Osteoblast (primary cell): ENCODE measurements around the gene VCL. TPM values are rescaled to one million over a fixed set of nuclear protein-coding genes. Genes with fewer than 3 reads are reported as not detected.
A peak's percentile ranks its signal among the peaks of the same experiment; 100 is the strongest.
"Not testable (repeated sequence)": the region's sequence is repeated elsewhere in the genome, so short reads cannot be mapped to it uniquely, and the experiment has no call there.

Experiments
- DNase-seq: peaks from one replicate; pipeline ENCODE4 v3.0.0; 2011; ENCODE audit warnings: low spot score, mixed read lengths; ENCODE audit not compliant: insufficient read length; ENCODE audit errors: missing footprints
- H2AFZ ChIP-seq: 2 replicates; pipeline ENCODE4 v1.6.0; 2011; ENCODE audit warnings: mild to moderate bottlenecking, low read length
- H3K27ac ChIP-seq: 2 replicates; pipeline ENCODE4 v1.5.1; 2011; ENCODE audit warnings: mild to moderate bottlenecking, low read depth, low read length, moderate library complexity
- H3K27me3 ChIP-seq: 2 replicates; pipeline ENCODE4 v1.6.0; 2012; ENCODE audit warnings: mild to moderate bottlenecking, control low read depth, inconsistent platforms, low read length, moderate library complexity; ENCODE audit not compliant: insufficient read depth
- H3K36me3 ChIP-seq: 2 replicates; pipeline ENCODE4 v1.5.1; 2011; ENCODE audit warnings: mild to moderate bottlenecking, low read length, control low read depth, moderate library complexity; ENCODE audit not compliant: insufficient read depth
- H3K4me1 ChIP-seq: 2 replicates; pipeline ENCODE4 v1.5.1; 2011; ENCODE audit warnings: mild to moderate bottlenecking, low read length, control low read depth, moderate library complexity; ENCODE audit not compliant: insufficient read depth
- H3K4me2 ChIP-seq: 2 replicates; pipeline ENCODE4 v1.6.0; 2011; ENCODE audit warnings: mild to moderate bottlenecking, low read length; ENCODE audit not compliant: insufficient read depth
- H3K4me3 ChIP-seq: fragments of 200-600 bp; sonication (generic); 3 replicates; pipeline ENCODE4 v1.5.1; 2012; ENCODE audit warnings: mild to moderate bottlenecking, low read length, inconsistent platforms; ENCODE audit not compliant: insufficient read depth
- H3K79me2 ChIP-seq: 2 replicates; pipeline ENCODE4 v1.6.0; 2012; ENCODE audit warnings: mild to moderate bottlenecking, low read length, control low read depth, inconsistent platforms; ENCODE audit not compliant: insufficient read depth
- H3K9me3 ChIP-seq: 2 replicates; pipeline ENCODE4 v1.5.1; 2011; ENCODE audit warnings: low read depth, low read length, control low read depth
- H4K20me1 ChIP-seq: 2 replicates; pipeline ENCODE4 v1.6.0; 2012; ENCODE audit warnings: mild to moderate bottlenecking, low read length, control low read depth; ENCODE audit not compliant: insufficient read depth
- CTCF ChIP-seq: IDR thresholded peaks from 2 replicates; pipeline ENCODE4 v1.5.1; 2011; ENCODE audit warnings: mild to moderate bottlenecking, low read depth, low read length, moderate library complexity; ENCODE audit errors: extremely low read depth
- total RNA-seq: library from RNA; depleted of rRNA; stranded (reverse); fragments of >200 nt; gene quantifications from 2 replicates; pipeline ENCODE4 v1.2.3, GENCODE V29; 2012

The VCL gene
- total RNA-seq, 1 donor = 201 TPM

DNA sequence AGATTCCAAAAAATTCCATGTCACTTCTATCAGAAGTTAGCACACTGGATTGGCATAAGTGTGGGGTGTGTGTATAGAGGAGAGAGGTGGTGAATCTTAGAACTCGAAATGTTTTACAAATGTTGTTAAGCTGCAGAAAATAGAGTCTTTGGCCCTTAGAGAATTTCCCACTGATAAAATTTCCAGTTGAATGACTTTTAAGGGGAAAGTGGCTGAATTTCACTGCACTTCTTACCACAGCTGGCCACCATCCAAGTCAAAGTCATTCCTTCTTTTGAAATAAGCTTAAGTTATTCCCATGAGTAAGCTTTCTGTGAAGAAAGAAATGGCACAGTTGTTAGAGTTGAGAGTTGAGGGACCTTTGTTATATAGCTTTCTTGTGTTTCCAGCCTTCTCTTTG is 13.9 kb downstream of the VCL start:
- peak overlapping the region; percentile 20 for H3K4me3 ChIP-seq
- H3K79me2 ChIP-seq = peaks cover 98% of the 10 kb centered on the region
- peaks cover 84% of the 10 kb centered on the region for H4K20me1 ChIP-seq
- H2AFZ ChIP-seq = no peak overlapping the region
- H3K4me1 ChIP-seq = peaks cover 61% of the 10 kb centered on the region
- peak overlapping the region; percentile 63 for H3K27ac ChIP-seq
- H3K36me3 ChIP-seq = peaks cover 25% of the 10 kb centered on the region
- no peaks in the 10 kb centered on the region for H3K9me3 ChIP-seq
- H3K27me3 ChIP-seq = no peaks in the 10 kb centered on the region
- H3K4me2 ChIP-seq = peak overlapping the region; percentile 51
- peak; percentile 37 for DNase-seq
- no peak for TF ChIP-seq CTCF

DNA sequence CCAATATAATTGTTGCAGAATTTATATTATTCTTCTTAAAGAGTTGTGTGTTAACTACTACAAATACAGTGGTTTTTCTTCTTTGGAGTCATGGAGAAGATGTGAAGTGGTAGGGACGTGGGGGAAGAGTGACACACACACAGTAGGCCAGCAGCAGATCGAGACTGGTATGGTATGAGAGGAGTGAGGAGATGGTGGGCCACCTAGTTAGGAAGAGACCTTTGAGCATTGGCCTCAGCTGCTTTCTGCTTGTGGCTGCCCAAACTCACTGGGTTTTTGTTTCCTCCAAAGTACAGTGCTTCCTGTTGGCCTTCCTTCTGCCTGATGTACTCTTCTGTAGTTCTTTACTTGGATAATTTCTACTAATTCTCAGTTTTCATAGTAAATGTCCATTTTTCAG is 14.6 kb downstream of the VCL start:
- H3K27ac ChIP-seq = peak overlapping the region; percentile 63
- H3K27me3 ChIP-seq = no peaks in the 10 kb centered on the region
- TF ChIP-seq CTCF = no peak
- DNase-seq = no peak
- H3K4me1 ChIP-seq = peaks cover 55% of the 10 kb centered on the region
- peaks cover 96% of the 10 kb centered on the region for H3K79me2 ChIP-seq
- no peak overlapping the region for H2AFZ ChIP-seq
- peaks cover 25% of the 10 kb centered on the region for H3K36me3 ChIP-seq
- peaks cover 80% of the 10 kb centered on the region for H4K20me1 ChIP-seq
- peak overlapping the region; percentile 2 for H3K4me2 ChIP-seq
- H3K9me3 ChIP-seq = no peaks in the 10 kb centered on the region
- no peak overlapping the region for H3K4me3 ChIP-seq

DNA sequence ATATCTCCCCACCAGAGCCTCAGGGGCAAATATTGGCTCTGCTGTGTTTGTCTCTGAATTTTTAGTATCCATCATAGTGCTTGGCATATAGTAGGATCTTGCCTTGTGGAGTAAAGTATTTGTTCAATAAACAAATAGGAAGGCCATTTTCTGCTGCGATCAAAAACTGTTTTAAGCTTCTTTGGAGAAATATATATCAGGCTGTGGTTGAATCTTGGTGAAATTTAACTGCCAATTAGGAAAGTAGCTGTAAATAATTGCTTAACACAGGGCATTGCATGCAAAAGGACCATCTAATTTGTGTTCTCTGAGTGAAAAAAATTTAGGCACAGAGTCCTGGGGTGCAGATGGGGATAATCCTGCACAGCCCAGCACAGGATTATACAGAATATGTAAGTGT is 15.1 kb downstream of the VCL start:
- Histone ChIP-seq H3K27ac (peak overlapping the region; percentile 63), H4K20me1 (peaks cover 80% of the 10 kb centered on the region), H3K79me2 (peaks cover 96% of the 10 kb centered on the region), H3K4me2 (peak overlapping the region; percentile 2), H3K36me3 (peaks cover 30% of the 10 kb centered on the region), H3K4me1 (peaks cover 50% of the 10 kb centered on the region), H2AFZ (no peak overlapping the region), H3K27me3 (no peaks in the 10 kb centered on the region), H3K4me3 (no peak overlapping the region), H3K9me3 (no peaks in the 10 kb centered on the region)
- no peak for TF ChIP-seq CTCF
- no peak for DNase-seq

- not testable (repeated sequence) for H3K4me3 ChIP-seq, H3K27me3 ChIP-seq, H3K9me3 ChIP-seq, H3K4me2 ChIP-seq, H3K27ac ChIP-seq, H2AFZ ChIP-seq, DNase-seq
- peaks cover 97% of the 10 kb centered on the region for H3K79me2 ChIP-seq
- H4K20me1 ChIP-seq = peaks cover 84% of the 10 kb centered on the region
- H3K4me1 ChIP-seq = peaks cover 40% of the 10 kb centered on the region
- H3K36me3 ChIP-seq = peaks cover 40% of the 10 kb centered on the region
These were observed 16.7 kb downstream of the VCL start for GRCh38 chr10:74014574-74014973.
